Right lobe of liver (tissue), 6 donors: ENCODE measurements around the gene UBE3B. TPM values are rescaled to one million over a fixed set of nuclear protein-coding genes. Genes with fewer than 3 reads are reported as not detected.
"Not testable (repeated sequence)": the region's sequence is repeated elsewhere in the genome, so short reads cannot be mapped to it uniquely, and the experiment has no call there.

Experiments used
- ATAC-seq, 4 donors: fragments of 200-7000 bp; cut with Tn5 transposase; one replicate each; pipeline ENCODE4 v1.9.1; 2020; ENCODE audit warnings: mild to moderate bottlenecking in 4 of 4, moderate library complexity in 4 of 4
- DNase-seq, 3 donors: peaks; one replicate each; pipeline ENCODE4 v3.0.0-alpha.2; 2020
- H3K27ac ChIP-seq, 3 donors: fragments of 200-600 bp; one replicate each; pipeline ENCODE4 v1.8.0; 2022
- H3K27me3 ChIP-seq, 2 donors: fragments of 200-600 bp; one replicate each; pipeline ENCODE4 v1.8.0; 2022
- H3K36me3 ChIP-seq, 4 donors: fragments of 200-600 bp; sonication (generic) in 1 of 4; one replicate each; pipeline versions ENCODE4 v1.5.1 to v1.8.0; 2017 to 2022; ENCODE audit warnings: control low read depth in 1 of 4
- H3K4me1 ChIP-seq, 4 donors: fragments of 200-600 bp; sonication (generic) in 1 of 4; one replicate each; pipeline versions ENCODE4 v1.5.1 to v1.8.0; 2017 to 2022; ENCODE audit warnings: control low read depth in 1 of 4
- H3K4me3 ChIP-seq, 3 donors: fragments of 200-600 bp; one replicate each; pipeline ENCODE4 v1.8.0; 2022
- H3K9me3 ChIP-seq, 4 donors: fragments of 200-600 bp; sonication (generic) in 1 of 4; one replicate each; pipeline versions ENCODE4 v1.5.1 to v1.8.0; 2017 to 2022; ENCODE audit warnings: control low read depth in 1 of 4
- POLR2A ChIP-seq: fragments of 450-650 bp; IDR thresholded peaks from one replicate; pipeline ENCODE4 v1.6.1; 2017; ENCODE audit warnings: antibody characterized with exemption, mild to moderate bottlenecking
- WGBS: methylation state at CpG from one replicate; pipeline ENCODE4 v1.1.6; 2018; ENCODE audit warnings: low coverage, low lambda C conversion rate; ENCODE audit not compliant: insufficient coverage; ENCODE audit errors: missing lambda C conversion rate; 5-methylcytosine and 5-hydroxymethylcytosine counted together
- intact Hi-C, 2 donors: fragments of 100-400 bp; cut with DNase I; formaldehyde crosslinking; loops; one replicate each; pipeline versions ENCODE4 v1.11.2 to v1.14.1; 2022
- total RNA-seq, 6 experiments: library from RNA; depleted of rRNA in 2 of 6; stranded (reverse); fragments of >200 nt in 2 of 6; fragmentation: NEBNext Ultra II Directional in 3 of 6; extraction: Animal tissue kit (Norgen Biotek cat#: 25700) in 3 of 6; gene quantifications; one replicate each; pipeline versions ENCODE4 v1.1.0 to v1.2.4, GENCODE V29; 2016 to 2023
- TF ChIP-seq, protein P1 (sequence below), 4 donors: fragments of 200-600 bp in 3 of 4; fragments of 450-650 bp in 1 of 4; IDR thresholded peaks; one replicate each; pipeline versions ENCODE4 v1.5.1 to v1.8.0; 2016 to 2022; ENCODE audit warnings: antibody characterized with exemption in 4 of 4, mild to moderate bottlenecking in 2 of 4
- donor health status: DM: no; HTN: yes; CAD: no.
- donor health status: DM: no; HTN: no; CAD: no.
- donor health status: DM: no; HTN: no; CAD: no.
- donor health status: DM: no; HTN: yes; CAD: no.
- donor health status: DM: no; HTN: yes; CAD: no.

UBE3B gene
- total RNA-seq, 6 experiments from 2014 or later = 15.3 to 31.8 (median 22.5) TPM

DNA sequence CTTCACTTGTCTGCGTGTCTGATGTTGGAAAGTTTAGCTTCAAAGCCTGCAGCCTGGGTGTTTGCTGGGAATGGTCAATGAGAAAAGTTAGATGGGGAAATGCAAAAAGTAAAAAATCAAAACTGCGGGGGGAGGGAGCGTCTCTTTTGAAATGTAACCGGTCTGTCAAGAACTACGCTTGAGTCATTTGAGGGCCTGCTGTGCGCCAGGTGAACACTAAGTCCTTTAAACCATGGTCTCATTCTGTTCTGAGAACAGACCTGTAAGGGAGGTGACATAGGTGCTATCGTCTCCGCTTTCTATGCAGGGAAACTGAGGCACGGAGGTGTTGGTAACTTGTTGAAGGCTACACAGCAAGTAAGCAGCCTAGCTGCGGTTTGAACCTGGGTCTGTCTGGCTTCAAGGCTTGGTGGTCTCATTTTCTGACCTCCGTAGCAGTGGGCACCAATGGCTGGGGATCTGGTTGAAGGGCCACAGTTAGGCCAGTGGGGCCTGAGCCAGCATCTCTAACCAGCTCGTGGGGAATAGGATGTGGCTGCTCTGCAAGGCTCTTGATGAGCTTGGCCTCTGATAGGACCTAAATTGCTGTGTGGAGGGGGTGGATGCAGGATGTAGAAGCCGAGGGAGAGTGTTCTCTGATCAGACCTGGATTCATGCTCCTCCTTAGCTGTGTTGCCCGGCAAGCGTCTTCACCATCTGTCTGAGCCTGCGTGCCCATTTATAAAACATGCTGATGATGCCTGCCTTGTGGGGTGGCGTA is 41.8 kb upstream of the UBE3B start:
- H3K27ac ChIP-seq = no peak overlapping the region
- TF ChIP-seq, protein P1, sequence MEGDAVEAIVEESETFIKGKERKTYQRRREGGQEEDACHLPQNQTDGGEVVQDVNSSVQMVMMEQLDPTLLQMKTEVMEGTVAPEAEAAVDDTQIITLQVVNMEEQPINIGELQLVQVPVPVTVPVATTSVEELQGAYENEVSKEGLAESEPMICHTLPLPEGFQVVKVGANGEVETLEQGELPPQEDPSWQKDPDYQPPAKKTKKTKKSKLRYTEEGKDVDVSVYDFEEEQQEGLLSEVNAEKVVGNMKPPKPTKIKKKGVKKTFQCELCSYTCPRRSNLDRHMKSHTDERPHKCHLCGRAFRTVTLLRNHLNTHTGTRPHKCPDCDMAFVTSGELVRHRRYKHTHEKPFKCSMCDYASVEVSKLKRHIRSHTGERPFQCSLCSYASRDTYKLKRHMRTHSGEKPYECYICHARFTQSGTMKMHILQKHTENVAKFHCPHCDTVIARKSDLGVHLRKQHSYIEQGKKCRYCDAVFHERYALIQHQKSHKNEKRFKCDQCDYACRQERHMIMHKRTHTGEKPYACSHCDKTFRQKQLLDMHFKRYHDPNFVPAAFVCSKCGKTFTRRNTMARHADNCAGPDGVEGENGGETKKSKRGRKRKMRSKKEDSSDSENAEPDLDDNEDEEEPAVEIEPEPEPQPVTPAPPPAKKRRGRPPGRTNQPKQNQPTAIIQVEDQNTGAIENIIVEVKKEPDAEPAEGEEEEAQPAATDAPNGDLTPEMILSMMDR (IDR thresholded peaks at IDR 0.05) = no peak
- no peak for TF ChIP-seq POLR2A
- H3K4me1 ChIP-seq = no peaks in the 10 kb centered on the region
- DNase-seq (no peak), ATAC-seq (no peak)
- no peaks in the 10 kb centered on the region for H3K27me3 ChIP-seq
- intact Hi-C loops = loop anchor here in 1 of 2 donors (10.0 kb wide), 1 partner anchor 339 kb away; no protein-coding TSS in a partner anchor
- no peak overlapping the region for H3K4me3 ChIP-seq
- no peaks in the 10 kb centered on the region for H3K36me3 ChIP-seq
- no peaks in the 10 kb centered on the region for H3K9me3 ChIP-seq
- 78% methylated on average over 9 of the region's 17 CpGs for WGBS

DNA sequence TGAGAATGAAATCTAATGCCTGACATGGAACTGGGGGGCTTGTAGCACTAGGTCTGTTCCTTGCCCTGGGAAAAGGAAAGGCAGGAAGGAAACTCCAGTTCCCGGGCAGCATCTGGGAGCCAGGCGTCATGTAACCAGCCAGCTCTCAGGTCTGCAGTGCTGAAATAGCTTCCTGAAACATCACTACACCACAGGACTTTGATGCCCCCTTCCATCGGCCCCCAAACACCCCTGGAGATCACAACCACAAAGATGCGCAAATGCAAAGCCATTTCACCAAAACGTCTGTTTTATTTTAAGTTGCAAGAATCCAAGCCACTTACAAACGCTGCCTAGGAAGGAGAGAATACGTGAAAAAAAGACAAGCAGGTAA is 41.3 kb upstream of the UBE3B start:
- intact Hi-C loops = loop anchor here in 1 of 2 donors (10.0 kb wide), 1 partner anchor 339 kb away; no protein-coding TSS in a partner anchor
- ATAC-seq (no peak), DNase-seq (no peak)
- H3K27ac ChIP-seq = no peak overlapping the region
- H3K36me3 ChIP-seq = no peaks in the 10 kb centered on the region
- H3K4me1 ChIP-seq = no peaks in the 10 kb centered on the region
- no peak overlapping the region for H3K4me3 ChIP-seq
- no peak for TF ChIP-seq POLR2A
- TF ChIP-seq, protein P1 (IDR thresholded peaks at IDR 0.05) = no peak
- no peaks in the 10 kb centered on the region for H3K27me3 ChIP-seq
- WGBS = 67% methylated on average over 5 of the region's 7 CpGs
- no peaks in the 10 kb centered on the region for H3K9me3 ChIP-seq

DNA sequence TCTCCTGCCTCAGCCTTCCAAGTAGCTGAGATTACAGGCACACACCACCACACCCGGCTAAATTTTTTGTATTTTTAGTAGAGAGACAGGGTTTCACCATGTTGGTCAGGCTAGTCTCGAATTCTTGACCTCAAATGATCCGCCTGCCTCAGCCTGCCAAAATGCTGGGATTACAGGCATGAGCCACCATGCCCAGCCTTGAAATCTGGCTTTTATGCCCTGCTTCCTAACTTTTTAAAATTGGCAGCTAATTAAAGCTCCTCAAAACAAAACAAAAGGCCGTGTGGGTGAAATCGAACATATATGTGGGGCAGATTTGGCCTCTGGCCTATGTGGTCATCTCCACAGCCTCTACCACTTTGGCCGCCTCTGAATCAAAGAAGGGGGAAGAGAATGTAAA is 38.3 kb upstream of the UBE3B start:
- Histone ChIP-seq H3K27me3 (no peaks in the 10 kb centered on the region), H3K9me3 (no peaks in the 10 kb centered on the region), H3K27ac (no peak overlapping the region), H3K4me3 (no peak overlapping the region), H3K36me3 (no peaks in the 10 kb centered on the region), H3K4me1 (no peaks in the 10 kb centered on the region)
- 71% methylated on average over 5 of the region's 6 CpGs for WGBS
- intact Hi-C loops = loop anchor here in 1 of 2 donors (10.0 kb wide), 1 partner anchor 336 kb away; no protein-coding TSS in a partner anchor
- ATAC-seq (no peak), DNase-seq (no peak)
- TF ChIP-seq, protein P1 (IDR thresholded peaks at IDR 0.05) = no peak
- TF ChIP-seq POLR2A = no peak

DNA sequence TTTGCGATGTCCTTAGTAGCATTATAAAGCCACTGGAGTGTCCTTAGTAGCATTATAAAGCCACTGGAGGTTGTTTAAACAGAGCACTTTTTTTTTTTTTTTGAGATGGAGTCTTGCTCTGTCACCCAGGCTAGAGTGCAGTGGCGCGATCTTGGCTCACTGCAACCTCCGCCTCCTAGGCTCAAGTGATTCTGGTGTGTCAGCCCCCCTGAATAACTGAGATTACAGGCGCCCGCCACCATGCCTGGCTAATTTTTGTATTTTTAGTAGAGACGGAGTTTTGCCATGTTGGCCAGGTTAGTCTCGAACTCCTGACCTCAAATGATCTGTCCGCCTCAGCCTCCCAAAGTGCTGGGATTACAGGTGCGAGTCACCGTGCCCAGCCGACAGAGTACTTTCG is 37.5 kb upstream of the UBE3B start:
- DNase-seq, ATAC-seq, H3K9me3 ChIP-seq, H3K27ac ChIP-seq, H3K27me3 ChIP-seq, H3K4me1 ChIP-seq, H3K36me3 ChIP-seq, H3K4me3 ChIP-seq: not testable (repeated sequence)
- intact Hi-C loops = loop anchor here in 1 of 2 donors (10.0 kb wide), 1 partner anchor 335 kb away; no protein-coding TSS in a partner anchor
- WGBS = 87% methylated on average over 12 of the region's 13 CpGs

DNA sequence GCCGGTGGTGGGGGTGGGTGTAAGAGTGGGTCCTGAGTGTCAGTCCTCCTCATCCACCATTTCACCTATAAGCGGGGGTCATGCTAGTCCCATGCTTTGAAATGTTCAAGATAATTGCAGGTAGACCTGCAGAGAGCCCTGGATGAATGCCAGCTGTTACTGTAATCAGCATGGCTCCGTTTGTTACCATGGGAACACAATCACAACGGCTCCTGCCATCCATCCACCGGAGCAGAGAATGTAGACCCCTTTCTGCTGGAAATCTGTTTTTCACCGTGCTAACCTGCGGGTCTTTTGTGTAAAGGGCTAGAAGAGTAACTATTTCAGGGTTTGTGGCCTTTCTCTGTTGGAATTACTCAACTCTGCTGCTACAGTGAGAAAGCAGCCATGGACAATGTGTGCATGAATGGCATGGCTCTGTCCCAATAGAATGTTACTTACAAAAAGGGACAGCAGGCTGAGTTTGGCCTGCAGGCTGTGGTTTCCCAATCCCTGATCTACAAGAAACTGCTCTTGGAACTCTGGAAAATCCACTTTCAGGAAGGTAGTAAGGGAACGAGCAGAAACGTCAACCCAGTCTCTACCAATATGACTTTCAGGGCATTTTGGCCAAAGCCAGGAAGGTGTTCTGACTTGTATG is 36.5 kb upstream of the UBE3B start:
- Histone ChIP-seq H3K36me3 (no peaks in the 10 kb centered on the region), H3K4me1 (no peaks in the 10 kb centered on the region), H3K9me3 (no peaks in the 10 kb centered on the region), H3K4me3 (no peak overlapping the region), H3K27ac (no peak overlapping the region), H3K27me3 (no peaks in the 10 kb centered on the region)
- ATAC-seq (no peak), DNase-seq (no peak)
- intact Hi-C loops = no loop called here
- TF ChIP-seq, protein P1 (IDR thresholded peaks at IDR 0.05) = no peak
- TF ChIP-seq POLR2A = no peak
- 75% methylated on average over 8 of the region's 9 CpGs for WGBS
